ENCODE measurements around the gene OR6T1. TPM values are rescaled to one million over a fixed set of nuclear protein-coding genes. Genes with fewer than 3 reads are reported as not detected.

Gene OR6T1
- not detected in 2 replicates for total RNA-seq (ENCODE audit: low replicate concordance)

GRCh38 chr11:123943738-123944137 lies at the start of gene OR6T1:
Gene OR6T1, minus strand, starts transcription at chr11:123943838. Its CDS starts 0 bp downstream, at chr11:123943838.
- DNase-seq (ENCODE audit: low spot score): no peak
- Histone ChIP-seq H3F3A (ENCODE audit: low read depth) (no peaks in the 10 kb centered on the region), H3K9me3 (ENCODE audit: low read depth) (no peaks in the 10 kb centered on the region), H3K9ac (no peak within 1 kb of the TSS), H3K4me2 (no peak within 1 kb of the TSS), H3K4me3 (no peak within 1 kb of the TSS), H3K4me1 (no peaks in the 10 kb centered on the region), H4K20me1 (ENCODE audit: low read depth) (no peaks in the 10 kb centered on the region), H2AFZ (replicated peaks) (no peak within 1 kb of the TSS), H3K79me2 (ENCODE audit: low read depth) (no peaks in the 10 kb centered on the region), H3K27me3 (no peaks in the 10 kb centered on the region), H3K27ac (no peak within 1 kb of the TSS), H3K36me3 (no peaks in the 10 kb centered on the region)
- Mint-ChIP-seq H3K9me3 (no peaks in the 10 kb centered on the region), H3K36me3 (no peaks in the 10 kb centered on the region), H3K4me3 (no peak within 1 kb of the TSS), H3K27me3 (ENCODE audit: insufficient read depth, low read depth) (no peaks in the 10 kb centered on the region), H3K27ac (no peak within 1 kb of the TSS), H3K4me1 (no peaks in the 10 kb centered on the region)
- TF ChIP-seq EZH2 (IDR thresholded peaks at IDR 0.05) (no peak), CTCF (IDR thresholded peaks at IDR 0.05) (no peak), EZH2phosphoT487 (IDR thresholded peaks at IDR 0.05) (no peak)

DNA sequence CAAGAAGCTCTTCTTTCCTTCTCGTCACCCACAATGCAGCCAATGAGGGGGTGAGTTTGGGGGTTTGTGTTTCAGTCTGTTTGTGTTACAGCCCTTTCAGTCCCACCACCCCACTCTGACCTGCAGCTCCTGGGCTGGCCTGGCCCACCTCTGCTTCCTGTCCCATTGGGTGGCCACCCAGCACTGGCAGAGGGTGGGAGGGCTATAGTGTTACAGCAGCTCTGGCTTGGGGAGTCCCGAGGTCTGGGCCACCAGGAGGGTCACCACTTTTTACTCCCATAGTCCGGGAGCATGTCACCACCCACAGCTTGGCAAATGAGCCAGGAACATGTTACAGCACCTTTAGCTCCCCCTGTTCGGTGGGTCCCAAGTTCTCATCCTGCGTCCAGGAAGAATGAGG lies 35.7 kb upstream of the OR6T1 start:
- H3K4me1 Mint-ChIP-seq: peaks cover 5% of the 10 kb centered on the region
- no peak for TF ChIP-seq EZH2phosphoT487 (IDR thresholded peaks at IDR 0.05)
- no peak for TF ChIP-seq EZH2 (IDR thresholded peaks at IDR 0.05)
- TF ChIP-seq CTCF (IDR thresholded peaks at IDR 0.05): no peak
- H3K9ac ChIP-seq: no peak overlapping the region
- H3K4me2 ChIP-seq: no peak overlapping the region
- H3K27ac ChIP-seq: no peak overlapping the region
- H3K27ac Mint-ChIP-seq: no peak overlapping the region
- no peaks in the 10 kb centered on the region for H3K79me2 ChIP-seq (ENCODE audit: low read depth)
- no peak overlapping the region for H2AFZ ChIP-seq (replicated peaks)
- H4K20me1 ChIP-seq (ENCODE audit: low read depth): no peaks in the 10 kb centered on the region
- peaks cover 3% of the 10 kb centered on the region for H3K9me3 Mint-ChIP-seq
- peaks cover 7% of the 10 kb centered on the region for H3F3A ChIP-seq (ENCODE audit: low read depth)
- peaks cover 20% of the 10 kb centered on the region for H3K4me1 ChIP-seq
- H3K4me3 Mint-ChIP-seq: no peak overlapping the region
- DNase-seq (ENCODE audit: low spot score): no peak
- H3K36me3 ChIP-seq: no peaks in the 10 kb centered on the region
- no peak overlapping the region for H3K4me3 ChIP-seq
- peaks cover 5% of the 10 kb centered on the region for H3K9me3 ChIP-seq (ENCODE audit: low read depth)
- H3K27me3 Mint-ChIP-seq (ENCODE audit: insufficient read depth, low read depth): peaks cover 3% of the 10 kb centered on the region
- no peaks in the 10 kb centered on the region for H3K27me3 ChIP-seq
- no peaks in the 10 kb centered on the region for H3K36me3 Mint-ChIP-seq

- no peaks in the 10 kb centered on the region for H3K36me3 ChIP-seq
- H3K27me3 Mint-ChIP-seq (ENCODE audit: insufficient read depth, low read depth): peaks cover 5% of the 10 kb centered on the region
- peaks cover 7% of the 10 kb centered on the region for H3F3A ChIP-seq (ENCODE audit: low read depth)
- no peak within 1 kb of the TSS for H3K4me3 ChIP-seq
- peaks cover 5% of the 10 kb centered on the region for H3K9me3 ChIP-seq (ENCODE audit: low read depth)
- H3K9me3 Mint-ChIP-seq: peaks cover 3% of the 10 kb centered on the region
- peaks cover 20% of the 10 kb centered on the region for H3K4me1 ChIP-seq
- H3K4me3 Mint-ChIP-seq: no peak within 1 kb of the TSS
- H3K9ac ChIP-seq: no peak within 1 kb of the TSS
- no peak within 1 kb of the TSS for H3K27ac Mint-ChIP-seq
- no peak for TF ChIP-seq CTCF (IDR thresholded peaks at IDR 0.05)
- no peak for TF ChIP-seq EZH2phosphoT487 (IDR thresholded peaks at IDR 0.05)
- no peak for TF ChIP-seq EZH2 (IDR thresholded peaks at IDR 0.05)
- peaks cover 5% of the 10 kb centered on the region for H3K4me1 Mint-ChIP-seq
- H3K79me2 ChIP-seq (ENCODE audit: low read depth): no peaks in the 10 kb centered on the region
- no peak within 1 kb of the TSS for H3K27ac ChIP-seq
- H3K36me3 Mint-ChIP-seq: no peaks in the 10 kb centered on the region
- no peaks in the 10 kb centered on the region for H4K20me1 ChIP-seq (ENCODE audit: low read depth)
- DNase-seq (ENCODE audit: low spot score): no peak
- no peak within 1 kb of the TSS for H2AFZ ChIP-seq (replicated peaks)
- no peaks in the 10 kb centered on the region for H3K27me3 ChIP-seq
- H3K4me2 ChIP-seq: no peak within 1 kb of the TSS
Observed at GRCh38 chr11:123977731-123978347, 34.2 kb upstream of the OR6T1 start, which contains the start of gene OR10S1. Gene OR10S1, minus strand, starts transcription at chr11:123977781. Its CDS starts 117 bp downstream, at chr11:123977664.

Measured in neural progenitor cell (in vitro differentiated cells).